GM18502 (cell line): ENCODE results near the gene SORCS2.

Experiments used
- ATAC-seq: cut with Tn5 transposase; IDR thresholded peaks from one replicate; pipeline ENCODE4 v1.9.1; 2021; ENCODE audit warnings: mild to moderate bottlenecking; ENCODE audit not compliant: unreplicated experiment, poor library complexity

Gene SORCS2

DNA sequence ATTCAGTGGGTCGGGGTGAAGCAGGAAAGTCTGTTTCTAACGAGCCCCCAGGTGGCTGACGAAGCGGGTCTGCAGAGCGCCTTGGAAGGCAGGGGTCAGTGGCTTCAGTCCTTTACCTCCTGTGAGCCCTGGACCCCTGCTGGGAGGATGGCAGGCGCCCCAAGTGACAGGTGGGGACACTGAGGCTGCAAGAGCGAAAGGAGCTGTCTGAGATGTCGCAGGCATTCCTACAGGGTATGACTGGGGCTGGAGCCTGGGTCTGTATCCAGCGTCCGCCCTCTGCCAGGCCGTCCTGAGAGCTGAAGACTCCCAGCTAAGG lies 139.3 kb downstream of the SORCS2 start:
- ATAC-seq = no peak

DNA sequence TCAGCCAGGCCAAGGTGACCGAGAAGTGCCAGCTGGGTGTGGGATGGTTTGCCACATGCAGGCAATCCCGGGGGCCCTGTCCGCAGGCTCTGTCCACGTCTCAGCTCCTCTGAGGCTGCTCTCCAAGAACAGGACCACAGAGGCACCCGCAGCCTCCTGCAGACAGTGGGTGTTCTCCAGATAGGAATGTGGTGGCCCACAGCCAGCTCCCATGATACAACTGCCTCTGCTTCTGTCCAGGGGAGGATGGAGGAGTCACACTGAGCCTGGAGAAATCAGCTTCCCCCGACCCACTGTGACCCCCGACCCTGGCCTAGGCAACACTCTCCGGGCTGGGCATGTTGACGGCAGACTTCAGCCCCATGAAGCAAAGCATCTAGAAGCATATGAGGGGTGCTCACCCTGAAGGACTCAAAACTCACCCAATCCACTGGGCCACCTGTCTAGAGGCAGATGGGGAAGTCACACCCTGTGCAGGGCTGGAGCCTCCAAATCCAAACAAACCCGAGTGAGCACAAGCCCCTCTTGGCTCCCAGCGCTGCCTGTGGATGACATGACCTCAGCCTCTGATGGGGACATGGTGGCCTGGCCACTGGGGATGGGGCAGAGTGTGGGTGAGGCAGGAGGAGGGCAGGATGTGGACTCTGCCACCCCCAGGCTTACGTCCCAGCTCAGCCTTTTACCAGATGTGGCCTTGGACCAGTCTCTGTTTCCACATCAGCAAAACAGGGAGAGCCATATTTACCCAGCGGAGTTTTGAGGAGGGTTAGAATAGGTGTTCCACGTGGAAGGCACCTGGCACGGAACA lies 140.1 kb downstream of the SORCS2 start:
- ATAC-seq = no peak

DNA sequence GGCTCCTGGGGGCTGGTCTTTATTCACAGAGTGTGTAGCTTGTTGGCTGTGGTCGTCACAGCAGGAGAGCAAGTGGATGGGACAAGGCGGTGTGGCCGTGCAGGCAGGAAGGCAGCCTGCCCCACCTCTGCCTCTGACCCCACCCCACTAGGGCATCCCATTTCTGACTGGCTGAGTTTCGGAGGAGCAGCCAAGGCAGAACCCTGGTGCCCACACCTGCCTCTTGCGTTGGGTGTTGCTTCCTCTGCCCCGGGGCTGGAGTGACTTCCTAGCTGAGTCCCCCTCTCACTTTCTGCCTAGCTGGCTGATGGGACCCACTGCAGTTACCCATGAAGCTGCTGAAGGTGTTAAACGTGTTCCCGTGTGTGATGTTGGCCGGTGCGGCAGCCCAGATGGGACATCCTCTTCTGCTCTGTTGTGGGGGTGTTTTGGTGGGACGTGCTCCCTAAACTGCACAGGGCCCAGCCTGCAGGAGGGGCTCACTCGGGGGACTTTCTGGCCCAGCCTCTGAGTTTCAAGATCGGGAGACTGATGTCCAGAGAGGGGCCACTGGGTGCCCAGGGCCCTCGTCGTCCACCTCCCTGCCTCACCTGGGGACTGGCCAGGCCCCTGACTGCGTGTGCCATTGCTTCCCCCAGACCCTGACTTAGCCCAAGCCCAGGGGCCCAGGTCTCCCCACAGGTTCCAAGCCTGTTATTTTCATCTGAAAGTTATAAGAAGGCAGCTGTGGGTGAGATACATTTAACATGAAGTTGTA lies 140.9 kb downstream of the SORCS2 start:
- ATAC-seq = no peak

DNA sequence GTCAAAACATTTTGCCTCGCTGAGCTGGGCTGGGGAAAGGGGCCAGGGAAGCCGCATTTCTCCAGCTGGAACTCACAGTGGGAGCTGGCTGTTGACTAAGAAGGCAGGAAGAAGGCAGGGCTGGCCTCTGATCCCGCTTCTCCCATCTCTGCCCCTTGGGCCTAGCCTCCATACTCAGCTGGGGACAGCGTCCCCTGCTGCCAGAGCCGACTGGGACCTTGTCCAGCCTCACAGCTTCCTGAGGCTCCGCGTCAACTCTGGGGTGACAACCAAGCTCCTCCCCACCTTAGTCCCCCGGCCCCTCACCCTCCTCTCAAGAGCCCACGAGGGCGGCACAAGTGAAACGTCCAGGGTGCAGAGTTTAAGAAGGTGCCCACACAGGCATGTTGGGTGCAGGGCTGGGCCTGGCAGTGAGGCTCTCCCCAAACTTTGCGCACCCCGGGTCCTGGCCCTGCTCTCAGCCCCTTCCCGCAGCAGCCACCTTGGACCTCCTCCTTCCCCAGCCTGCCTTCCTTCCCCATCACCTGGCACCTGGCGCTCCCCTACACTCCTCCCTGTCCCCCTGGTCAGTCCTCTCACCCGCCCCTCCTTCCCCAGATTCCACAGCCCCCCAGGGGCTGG lies 141.6 kb downstream of the SORCS2 start:
- no peak for ATAC-seq

DNA sequence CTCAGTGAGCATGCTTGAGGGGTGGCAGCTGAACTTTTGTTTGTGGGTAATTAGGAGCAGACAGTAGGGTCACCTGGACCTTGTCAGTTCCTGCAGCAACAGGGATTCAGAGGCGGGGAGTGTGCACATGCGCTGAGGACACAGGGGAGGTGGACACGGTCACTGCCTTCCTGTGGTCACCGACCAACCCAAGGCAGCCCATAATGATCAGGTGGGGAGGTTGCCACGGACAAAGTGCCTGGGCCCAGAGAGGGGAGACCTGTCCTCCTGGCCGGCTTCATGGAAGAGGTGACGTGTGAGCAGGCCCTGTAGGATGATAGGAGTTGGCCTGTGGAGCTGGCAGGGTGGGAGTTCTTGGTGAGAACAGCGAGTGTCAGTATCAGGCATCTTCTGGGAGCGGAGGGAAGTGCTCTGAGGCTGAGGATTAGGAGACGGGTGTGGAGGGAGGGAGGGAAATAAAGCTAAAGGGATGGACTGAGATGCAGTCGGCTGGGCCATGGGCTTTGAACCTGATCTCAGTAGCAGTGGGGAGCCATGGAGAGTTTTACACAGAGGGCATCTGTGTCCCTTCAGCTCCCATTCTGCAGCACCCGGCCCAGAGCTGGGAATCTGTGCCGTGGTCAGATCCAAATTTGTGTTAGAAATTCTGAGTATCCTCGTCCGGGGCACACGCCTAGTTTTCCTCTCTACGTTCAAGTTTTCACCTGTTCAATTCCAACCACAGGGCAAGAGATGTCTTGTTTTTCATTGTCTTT lies 142.4 kb downstream of the SORCS2 start:
- ATAC-seq = no peak

DNA sequence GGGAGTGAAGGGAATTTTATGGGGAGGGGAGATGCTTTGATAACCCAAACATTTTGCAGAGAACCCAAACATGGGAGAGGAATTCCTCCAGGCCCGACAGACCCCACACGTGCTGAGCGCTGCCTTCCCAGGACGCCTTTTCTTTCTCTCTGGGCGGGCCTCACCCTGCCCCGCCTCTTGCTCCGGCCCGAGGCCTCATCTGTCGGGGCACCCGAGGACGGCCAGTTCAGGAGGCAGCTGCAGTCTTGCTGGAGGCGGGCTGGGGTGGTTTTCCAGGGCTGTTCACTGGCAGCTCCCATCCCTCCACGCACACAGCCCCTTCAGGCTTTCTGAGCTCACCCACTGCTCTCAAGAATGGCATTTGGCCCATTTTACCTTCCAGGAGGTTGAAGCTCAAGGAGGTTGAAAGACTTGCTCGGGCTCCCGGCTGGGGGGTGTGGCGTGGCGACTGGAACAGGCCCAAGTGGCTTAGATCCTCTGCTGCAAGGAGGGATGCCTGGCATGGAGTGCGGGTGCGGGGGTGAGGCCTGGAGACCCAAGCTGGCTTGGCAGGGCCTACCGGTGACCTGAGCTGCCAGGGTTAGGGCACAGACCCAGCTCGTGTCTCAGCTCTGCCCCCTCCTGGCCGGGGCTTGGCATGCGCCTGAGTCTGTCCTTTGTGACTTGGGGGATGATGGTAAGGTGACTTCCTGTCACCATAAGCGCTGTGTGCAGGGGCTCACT lies 143.2 kb downstream of the SORCS2 start:
- ATAC-seq = no peak

- ATAC-seq = no peak
Observed at GRCh38 chr4:7336067-7336569, 143.8 kb downstream of the SORCS2 start.

DNA sequence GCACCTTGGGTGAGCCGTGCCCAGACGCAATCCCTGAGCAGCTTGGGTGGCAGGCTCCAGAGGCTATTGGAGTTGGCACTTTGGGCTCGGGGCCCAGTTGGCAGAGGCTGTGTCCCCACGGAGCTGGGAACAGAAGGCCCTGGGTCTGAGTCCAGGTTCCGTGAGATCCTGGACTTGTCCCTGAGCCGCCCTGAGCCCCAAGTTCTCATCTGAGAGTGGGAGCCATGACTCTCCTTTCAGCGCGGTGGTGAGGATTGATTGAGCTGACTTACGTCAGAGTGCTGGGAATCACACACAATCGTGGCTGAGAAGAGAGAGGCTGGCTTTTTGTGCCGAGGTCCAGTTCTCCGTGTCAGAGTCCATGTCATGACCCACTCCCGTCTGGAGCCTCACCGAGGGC lies 144.4 kb downstream of the SORCS2 start:
- no peak for ATAC-seq

- ATAC-seq = no peak
Observed at GRCh38 chr4:7337196-7338058, 145.1 kb downstream of the SORCS2 start.

- ATAC-seq = no peak
Observed at GRCh38 chr4:7338059-7338452, 145.7 kb downstream of the SORCS2 start.

DNA sequence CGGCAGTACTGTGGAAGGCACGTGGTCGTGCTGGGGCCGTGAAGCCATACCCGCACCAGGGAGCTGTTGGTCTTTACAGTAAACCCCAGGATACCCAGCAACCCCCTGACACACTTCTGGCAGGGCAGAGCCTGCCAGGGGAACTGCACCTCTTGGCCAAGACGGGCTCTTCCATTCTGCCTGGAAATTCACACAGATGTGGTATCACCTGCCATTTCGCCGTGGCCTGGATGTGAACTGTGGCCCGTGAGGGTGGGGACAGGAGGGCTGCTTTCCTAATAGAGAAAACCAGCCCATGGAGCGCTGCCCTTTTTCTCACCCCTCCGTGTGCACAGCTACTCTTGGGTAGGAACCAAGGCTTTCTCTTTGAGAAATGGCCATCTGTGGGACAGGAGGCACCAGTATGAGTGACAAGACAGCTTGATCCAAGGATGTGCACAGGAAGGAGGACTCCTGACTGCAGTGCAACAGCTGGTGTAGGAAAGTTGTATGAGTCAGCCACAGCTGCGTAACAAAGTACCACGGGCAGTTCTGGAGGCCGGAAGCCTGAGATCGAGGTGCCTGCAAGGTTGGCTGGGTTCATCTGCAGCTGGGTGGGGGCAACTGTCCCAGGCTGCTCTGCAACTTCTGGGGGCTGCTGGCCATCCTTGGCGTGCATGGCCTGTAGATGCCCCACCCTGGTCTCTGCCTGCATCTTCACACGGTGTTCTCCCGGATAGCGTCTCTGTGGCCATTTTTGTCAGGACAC lies 146.7 kb downstream of the SORCS2 start:
- ATAC-seq = no peak

DNA sequence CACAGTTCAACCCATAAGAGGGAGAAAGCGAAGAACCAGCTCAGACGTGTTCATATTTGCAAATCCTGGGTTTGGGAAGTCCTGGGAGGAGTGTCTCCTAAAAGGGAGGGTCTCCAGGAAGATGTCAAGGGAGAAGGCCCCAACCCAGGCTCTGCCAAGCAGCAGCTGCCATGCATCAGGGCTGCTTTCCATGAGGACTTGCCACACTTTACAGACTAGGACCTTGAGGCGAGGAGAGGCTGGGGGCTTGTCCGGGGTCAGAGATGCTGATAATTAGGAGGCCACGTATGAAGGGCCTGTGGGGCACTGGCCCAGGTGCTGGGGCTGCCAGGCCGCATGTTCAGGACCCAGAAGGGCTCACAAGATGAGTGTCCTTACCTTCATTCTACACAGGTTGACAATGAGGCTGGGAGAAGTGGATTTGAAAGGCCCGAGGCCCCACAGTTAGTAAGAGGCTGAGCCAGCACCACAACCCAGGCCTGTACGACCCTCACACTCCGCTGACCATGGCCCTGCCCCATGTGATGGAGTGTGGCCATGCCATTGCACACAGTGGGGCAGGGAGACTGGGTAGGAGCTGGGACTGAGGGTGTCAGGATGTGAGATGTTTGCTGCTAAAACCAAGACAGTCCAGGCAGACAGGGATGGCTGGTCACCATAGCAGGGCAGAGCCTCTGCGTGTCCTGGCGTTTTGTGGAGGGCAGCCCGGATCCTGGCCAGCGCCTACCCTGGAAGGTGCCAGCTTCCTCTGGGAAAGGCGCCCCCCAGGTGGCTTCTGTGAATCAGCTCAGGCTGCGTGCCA lies 147.6 kb downstream of the SORCS2 start:
- no peak for ATAC-seq

- no peak for ATAC-seq
Observed at GRCh38 chr4:7340553-7341433, 148.5 kb downstream of the SORCS2 start.

DNA sequence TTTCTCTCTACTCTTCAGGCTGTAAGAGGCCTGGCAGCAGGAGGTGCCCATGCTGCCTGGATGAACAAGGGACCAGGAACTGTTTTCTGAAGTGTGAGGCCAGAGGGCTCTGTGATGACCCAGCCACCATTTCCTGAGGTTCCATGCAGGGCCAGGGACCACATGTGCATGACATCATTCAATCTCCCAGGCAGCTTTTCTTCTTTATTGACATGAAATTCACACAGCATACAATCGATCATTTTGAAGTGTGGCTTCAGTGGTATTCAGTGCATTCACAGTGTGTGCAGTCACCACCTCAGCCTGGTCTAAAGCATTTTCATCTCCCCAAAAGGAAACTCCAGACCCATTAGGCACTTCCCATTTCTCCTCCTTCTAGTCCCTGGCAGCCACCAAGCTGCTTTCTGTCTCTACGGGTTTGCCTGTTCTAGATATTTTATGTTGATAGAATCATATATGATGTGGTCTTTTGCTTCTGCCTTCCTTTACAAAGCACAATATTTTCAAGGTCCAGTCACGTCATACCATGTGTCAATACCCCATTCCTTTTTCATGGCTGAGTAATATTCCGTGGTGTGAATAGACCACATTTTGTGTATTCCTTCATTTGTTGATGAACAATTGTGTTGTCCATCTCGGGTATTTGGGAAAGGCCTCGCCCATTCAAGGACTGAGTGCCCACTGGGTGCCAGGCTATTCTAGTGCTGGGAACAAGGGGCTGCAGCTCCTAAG lies 149.3 kb downstream of the SORCS2 start:
- no peak for ATAC-seq

DNA sequence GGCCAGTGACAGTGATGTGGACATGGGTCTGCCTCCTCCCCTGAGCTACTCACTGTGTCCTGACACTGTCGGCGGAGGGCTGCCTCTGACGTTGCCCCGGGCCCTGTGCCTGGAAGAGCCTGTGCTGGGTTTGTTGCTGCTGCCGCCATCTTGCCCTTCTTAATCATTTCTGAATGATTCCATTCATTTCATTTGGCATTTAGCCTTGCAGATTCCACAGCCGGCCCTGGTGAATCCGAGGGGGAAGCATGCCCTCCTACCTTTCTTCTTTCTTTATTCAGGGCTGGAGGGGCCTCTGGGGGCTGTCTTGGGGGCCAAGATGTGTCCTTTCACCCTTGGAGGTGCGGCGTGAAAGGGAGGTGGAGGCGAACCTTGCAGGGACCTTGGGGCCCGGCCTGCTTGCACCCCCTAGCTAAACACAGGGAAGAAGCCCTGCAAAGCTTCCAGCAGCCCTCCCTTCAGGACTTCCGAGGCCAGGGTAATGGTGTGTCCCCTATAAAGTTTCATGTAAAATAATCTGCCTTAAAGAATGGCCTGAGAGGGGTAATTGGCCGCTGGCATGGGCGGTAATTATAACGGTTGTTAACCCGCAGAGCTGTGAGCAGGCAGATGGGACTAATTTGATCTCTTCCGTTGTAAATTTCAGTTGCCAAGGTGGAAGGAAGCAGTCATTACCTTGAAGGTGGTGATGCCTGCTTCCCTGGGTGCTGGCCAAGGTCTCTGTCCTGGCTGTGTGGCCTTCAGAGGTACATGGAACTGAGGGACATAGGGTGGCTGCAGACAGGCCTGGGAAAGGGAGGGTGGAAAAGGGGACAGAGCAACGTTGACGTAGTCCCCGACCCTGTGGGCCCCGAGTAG lies 150.1 kb downstream of the SORCS2 start:
- no peak for ATAC-seq
